Neural cell (in vitro differentiated cells): ENCODE results near the gene RAB3IL1. TPM values are rescaled to one million over a fixed set of nuclear protein-coding genes. Genes with fewer than 3 reads are reported as not detected.

ENCODE experiments used
- H2AFZ ChIP-seq: fragments of 200-600, 300-800 bp; sonication (generic), shearing (Covaris generic); 2 replicates; pipeline ENCODE4 v1.6.0; 2014; ENCODE audit warnings: low read depth, mild to moderate bottlenecking, antibody characterized with exemption, low read length, moderate library complexity
- H3F3A ChIP-seq: fragments of 200-600 bp; shearing (Covaris generic); 2 replicates; pipeline ENCODE4 v1.6.1; 2016; ENCODE audit warnings: mild to moderate bottlenecking, moderate library complexity, mixed read lengths, antibody characterized with exemption, low read length; ENCODE audit not compliant: insufficient read depth, poor library complexity, severe bottlenecking
- H3K27ac ChIP-seq: fragments of 200-600, 300-800 bp; sonication (generic), shearing (Covaris generic); 2 replicates; pipeline ENCODE4 v1.5.1; 2014; ENCODE audit warnings: mild to moderate bottlenecking, low read length, moderate library complexity
- H3K27me3 ChIP-seq: fragments of 300-800, 200-600 bp; sonication (generic), shearing (Covaris generic); 2 replicates; pipeline ENCODE4 v1.6.0; 2014; ENCODE audit warnings: mild to moderate bottlenecking, low read depth, low read length, moderate library complexity; ENCODE audit not compliant: insufficient read depth
- H3K36me3 ChIP-seq: fragments of 300-800, 200-600 bp; sonication (generic), shearing (Covaris generic); 2 replicates; pipeline ENCODE4 v1.5.1; 2014; ENCODE audit warnings: mild to moderate bottlenecking, antibody characterized with exemption, low read length, moderate library complexity; ENCODE audit not compliant: insufficient read depth
- H3K4me2 ChIP-seq: fragments of 300-800, 200-600 bp; sonication (generic), shearing (Covaris generic); 2 replicates; pipeline ENCODE4 v1.6.0; 2014; ENCODE audit warnings: mild to moderate bottlenecking, low read length
- H3K4me3 ChIP-seq: fragments of 300-800, 200-600 bp; sonication (generic), shearing (Covaris generic); 2 replicates; pipeline ENCODE4 v1.5.1; 2014; ENCODE audit warnings: mild to moderate bottlenecking, low read length, moderate library complexity
- H3K79me2 ChIP-seq: fragments of 200-600 bp; shearing (Covaris generic); replicated peaks from 2 replicates; pipeline ENCODE4 v1.6.0; 2014; ENCODE audit warnings: mild to moderate bottlenecking, low read length, moderate library complexity; ENCODE audit not compliant: insufficient read depth
- H3K9ac ChIP-seq: fragments of 300-800, 200-600 bp; sonication (generic), shearing (Covaris generic); 2 replicates; pipeline ENCODE4 v1.6.1; 2016; ENCODE audit warnings: mild to moderate bottlenecking, low read length, mixed read lengths
- H3K9me2 ChIP-seq: fragments of 200-600 bp; shearing (Covaris generic); 2 replicates; pipeline ENCODE4 v1.6.1; 2016; ENCODE audit warnings: mild to moderate bottlenecking, low read length, mixed read lengths; ENCODE audit not compliant: insufficient read depth
- H3K9me3 ChIP-seq: fragments of 200-600, 300-800 bp; sonication (generic), shearing (Covaris generic); 2 replicates; pipeline ENCODE4 v1.6.1; 2016; ENCODE audit warnings: mild to moderate bottlenecking, mixed run types, low read length, moderate library complexity, mixed read lengths
- H4K20me1 ChIP-seq: fragments of 200-600 bp; shearing (Covaris generic); 2 replicates; pipeline ENCODE4 v1.6.1; 2016; ENCODE audit warnings: mild to moderate bottlenecking, mixed run types; ENCODE audit not compliant: insufficient read depth
- EP300 ChIP-seq: fragments of 450-650 bp; conservative IDR thresholded peaks from 2 replicates; pipeline ENCODE4 v1.6.1; 2014; ENCODE audit warnings: antibody characterized with exemption, mild to moderate bottlenecking, moderate library complexity; ENCODE audit not compliant: poor library complexity, severe bottlenecking
- EZH2 ChIP-seq: fragments of 200-600, 300-800 bp; shearing (Covaris generic), sonication (generic); IDR thresholded peaks from 2 replicates; pipeline ENCODE4 v1.6.1; 2014; ENCODE audit warnings: antibody characterized with exemption, low read length, borderline replicate concordance, mild to moderate bottlenecking; ENCODE audit not compliant: insufficient read depth, poor library complexity, severe bottlenecking
- MXI1 ChIP-seq: fragments of 450-650 bp; conservative IDR thresholded peaks from 2 replicates; pipeline ENCODE4 v1.6.1; 2014; ENCODE audit warnings: antibody characterized with exemption, mild to moderate bottlenecking; ENCODE audit not compliant: poor library complexity, severe bottlenecking
- POLR2AphosphoS5 ChIP-seq: IDR thresholded peaks from 2 replicates; pipeline ENCODE4 v1.6.1; 2012
- RAD21 ChIP-seq: fragments of 450-650 bp; conservative IDR thresholded peaks from 2 replicates; pipeline ENCODE4 v1.6.1; 2014; ENCODE audit warnings: antibody characterized with exemption, mild to moderate bottlenecking, moderate library complexity
- REST ChIP-seq: IDR thresholded peaks from 2 replicates; pipeline ENCODE4 v1.6.1; 2012; ENCODE audit warnings: borderline replicate concordance
- SMC3 ChIP-seq: fragments of 450-650 bp; conservative IDR thresholded peaks from 2 replicates; pipeline ENCODE4 v1.6.1; 2014; ENCODE audit warnings: antibody characterized with exemption, mild to moderate bottlenecking, moderate library complexity; ENCODE audit not compliant: poor library complexity
- TAF1 ChIP-seq: IDR thresholded peaks from 2 replicates; pipeline ENCODE4 v1.6.1; 2012; ENCODE audit warnings: low read depth
- polyA plus RNA-seq: library from polyadenylated mRNA; depleted of rRNA; stranded (reverse); fragments of >200 nt; gene quantifications from 2 replicates; pipeline ENCODE4 v1.2.3, GENCODE V29; 2014
- TF ChIP-seq, protein P1 (sequence below): fragments of 450-650 bp; IDR thresholded peaks from 2 replicates; pipeline ENCODE4 v1.5.1; 2014; ENCODE audit warnings: antibody characterized with exemption, mild to moderate bottlenecking, moderate library complexity; ENCODE audit not compliant: poor library complexity, severe bottlenecking

Gene RAB3IL1
- polyA plus RNA-seq, 1 donor from 2014 or later, result 1.6 TPM

DNA sequence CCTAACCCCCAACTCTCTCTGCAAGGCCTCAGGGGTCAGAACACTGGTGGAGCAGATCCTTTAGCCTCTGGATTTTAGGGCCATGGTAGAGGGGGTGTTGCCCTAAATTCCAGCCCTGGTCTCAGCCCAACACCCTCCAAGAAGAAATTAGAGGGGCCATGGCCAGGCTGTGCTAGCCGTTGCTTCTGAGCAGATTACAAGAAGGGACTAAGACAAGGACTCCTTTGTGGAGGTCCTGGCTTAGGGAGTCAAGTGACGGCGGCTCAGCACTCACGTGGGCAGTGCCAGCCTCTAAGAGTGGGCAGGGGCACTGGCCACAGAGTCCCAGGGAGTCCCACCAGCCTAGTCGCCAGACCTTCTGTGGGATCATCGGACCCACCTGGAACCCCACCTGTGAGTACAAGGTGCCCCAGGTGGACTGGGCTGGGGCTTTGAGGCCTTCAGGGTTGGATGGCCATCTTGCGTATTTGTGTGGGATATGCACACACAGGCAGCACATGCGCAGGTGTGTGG, 32.7 kb upstream of the RAB3IL1 start, which contains the start of gene BEST1:
TSS of gene BEST1 (plus strand) at position 317 of the 513 bp plus-strand sequence. CDS start 1,456 bp downstream, outside the sequence.
- Histone ChIP-seq H3K79me2 (no peaks in the 10 kb centered on the region), H3K36me3 (no peaks in the 10 kb centered on the region), H3K27me3 (peaks cover 11% of the 10 kb centered on the region), H3K27ac (peak within 1 kb of the TSS; percentile 95), H3K4me2 (peak within 1 kb of the TSS; percentile 57), H3F3A (no peaks in the 10 kb centered on the region), H2AFZ (peak within 1 kb of the TSS; percentile 24), H3K9me3 (no peaks in the 10 kb centered on the region), H3K9me2 (no peaks in the 10 kb centered on the region), H4K20me1 (no peaks in the 10 kb centered on the region), H3K4me3 (peak within 1 kb of the TSS; percentile 45), H3K9ac (peak within 1 kb of the TSS; percentile 70)
- TF ChIP-seq POLR2AphosphoS5 (no peak), EP300 (no peak), TAF1 (no peak)

DNA sequence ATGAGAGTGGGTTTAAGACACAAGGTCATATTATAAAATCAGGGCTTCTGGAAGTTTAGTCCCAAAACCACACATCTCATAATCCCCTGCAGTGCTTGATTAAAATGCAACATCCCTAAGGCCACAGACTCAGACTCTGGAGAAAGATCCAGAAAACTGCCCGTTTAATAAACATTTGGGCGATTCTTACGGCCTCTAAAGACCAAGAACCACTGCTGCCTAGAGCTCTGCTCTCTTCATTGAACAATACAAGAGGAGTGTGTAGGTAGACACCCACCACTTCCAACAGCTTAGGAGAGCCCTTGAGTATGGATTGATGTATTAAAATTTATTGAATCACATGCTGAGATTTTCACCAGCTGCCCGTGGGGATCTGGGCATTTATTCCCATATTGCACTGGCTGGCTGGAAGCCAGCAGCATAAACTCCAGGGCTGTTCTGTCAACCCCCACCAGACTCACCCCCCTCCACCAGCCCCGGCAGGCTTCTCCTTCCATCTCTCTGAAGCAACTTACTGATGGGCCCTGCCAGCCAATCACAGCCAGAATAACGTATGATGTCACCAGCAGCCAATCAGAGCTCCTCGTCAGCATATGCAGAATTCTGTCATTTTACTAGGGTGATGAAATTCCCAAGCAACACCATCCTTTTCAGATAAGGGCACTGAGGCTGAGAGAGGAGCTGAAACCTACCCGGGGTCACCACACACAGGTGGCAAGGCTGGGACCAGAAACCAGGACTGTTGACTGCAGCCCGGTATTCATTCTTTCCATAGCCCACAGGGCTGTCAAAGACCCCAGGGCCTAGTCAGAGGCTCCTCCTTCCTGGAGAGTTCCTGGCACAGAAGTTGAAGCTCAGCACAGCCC, 32.0 kb upstream of the RAB3IL1 start:
- peak overlapping the region; percentile 70 for H3K9ac ChIP-seq

More for the DNA sequence above, 32.0 kb upstream of the RAB3IL1 start:
- peak overlapping the region; percentile 24 for H2AFZ ChIP-seq
- no peaks in the 10 kb centered on the region for H3F3A ChIP-seq
- H3K27ac ChIP-seq, result peak overlapping the region; percentile 95
- no peaks in the 10 kb centered on the region for H3K79me2 ChIP-seq
- peak overlapping the region; percentile 57 for H3K4me2 ChIP-seq
- H3K9me3 ChIP-seq, result no peaks in the 10 kb centered on the region
- H3K4me3 ChIP-seq, result peak overlapping the region; percentile 45
- H3K9me2 ChIP-seq, result no peaks in the 10 kb centered on the region
- peaks cover 4% of the 10 kb centered on the region for H3K27me3 ChIP-seq
- H4K20me1 ChIP-seq, result no peaks in the 10 kb centered on the region
- no peak for TF ChIP-seq EZH2
- TF ChIP-seq REST, result peak; percentile 89
- no peak for TF ChIP-seq MXI1
- peak; percentile 28 for TF ChIP-seq TAF1
- TF ChIP-seq POLR2AphosphoS5, result peak; percentile 90
- TF ChIP-seq, protein P1, sequence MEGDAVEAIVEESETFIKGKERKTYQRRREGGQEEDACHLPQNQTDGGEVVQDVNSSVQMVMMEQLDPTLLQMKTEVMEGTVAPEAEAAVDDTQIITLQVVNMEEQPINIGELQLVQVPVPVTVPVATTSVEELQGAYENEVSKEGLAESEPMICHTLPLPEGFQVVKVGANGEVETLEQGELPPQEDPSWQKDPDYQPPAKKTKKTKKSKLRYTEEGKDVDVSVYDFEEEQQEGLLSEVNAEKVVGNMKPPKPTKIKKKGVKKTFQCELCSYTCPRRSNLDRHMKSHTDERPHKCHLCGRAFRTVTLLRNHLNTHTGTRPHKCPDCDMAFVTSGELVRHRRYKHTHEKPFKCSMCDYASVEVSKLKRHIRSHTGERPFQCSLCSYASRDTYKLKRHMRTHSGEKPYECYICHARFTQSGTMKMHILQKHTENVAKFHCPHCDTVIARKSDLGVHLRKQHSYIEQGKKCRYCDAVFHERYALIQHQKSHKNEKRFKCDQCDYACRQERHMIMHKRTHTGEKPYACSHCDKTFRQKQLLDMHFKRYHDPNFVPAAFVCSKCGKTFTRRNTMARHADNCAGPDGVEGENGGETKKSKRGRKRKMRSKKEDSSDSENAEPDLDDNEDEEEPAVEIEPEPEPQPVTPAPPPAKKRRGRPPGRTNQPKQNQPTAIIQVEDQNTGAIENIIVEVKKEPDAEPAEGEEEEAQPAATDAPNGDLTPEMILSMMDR, result peak; percentile 14
- TF ChIP-seq EP300, result peak; percentile 67
- TF ChIP-seq RAD21, result no peak
- TF ChIP-seq SMC3, result no peak
- H3K36me3 ChIP-seq, result no peaks in the 10 kb centered on the region
